ENCODE measurements around the gene SLC39A11. TPM values are rescaled to one million over a fixed set of nuclear protein-coding genes. Genes with fewer than 3 reads are reported as not detected.
"Not testable (repeated sequence)": the region's sequence is repeated elsewhere in the genome, so short reads cannot be mapped to it uniquely, and the experiment has no call there.

The SLC39A11 gene
- total RNA-seq, 3 donors from 2014 or later = 31.6 to 71.6 (median 51.6) TPM

DNA sequence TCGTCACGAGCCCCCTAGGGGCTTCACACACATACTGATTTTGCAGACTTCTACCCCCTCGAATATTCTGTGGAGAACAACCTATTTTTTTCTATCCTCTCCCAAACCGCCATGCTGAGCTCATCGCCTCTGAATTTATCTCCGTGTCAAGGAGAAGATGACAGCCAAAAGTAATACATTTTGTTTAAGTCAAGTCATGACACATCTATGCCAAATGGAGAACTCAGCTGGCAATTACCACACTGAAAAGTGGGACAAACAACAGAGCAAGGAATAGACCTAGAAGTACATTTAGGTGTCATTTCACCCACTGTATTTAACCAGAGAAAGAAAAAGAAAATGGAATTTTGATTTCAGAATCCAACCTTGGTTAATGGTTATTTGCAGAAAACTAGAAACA is 260.2 kb downstream of the SLC39A11 start:
- no peak for DNase-seq
- Histone ChIP-seq H3K36me3 (ENCODE audit: low read depth) (no peaks in the 10 kb centered on the region), H3K4me3 (no peak overlapping the region), H3K9me3 (no peaks in the 10 kb centered on the region), H3K4me1 (ENCODE audit: low read depth) (no peaks in the 10 kb centered on the region)
- intact Hi-C loops (cut with DNase I, micrococcal nuclease) = no loop called here
- ATAC-seq = no peak
- TF ChIP-seq, protein P1, sequence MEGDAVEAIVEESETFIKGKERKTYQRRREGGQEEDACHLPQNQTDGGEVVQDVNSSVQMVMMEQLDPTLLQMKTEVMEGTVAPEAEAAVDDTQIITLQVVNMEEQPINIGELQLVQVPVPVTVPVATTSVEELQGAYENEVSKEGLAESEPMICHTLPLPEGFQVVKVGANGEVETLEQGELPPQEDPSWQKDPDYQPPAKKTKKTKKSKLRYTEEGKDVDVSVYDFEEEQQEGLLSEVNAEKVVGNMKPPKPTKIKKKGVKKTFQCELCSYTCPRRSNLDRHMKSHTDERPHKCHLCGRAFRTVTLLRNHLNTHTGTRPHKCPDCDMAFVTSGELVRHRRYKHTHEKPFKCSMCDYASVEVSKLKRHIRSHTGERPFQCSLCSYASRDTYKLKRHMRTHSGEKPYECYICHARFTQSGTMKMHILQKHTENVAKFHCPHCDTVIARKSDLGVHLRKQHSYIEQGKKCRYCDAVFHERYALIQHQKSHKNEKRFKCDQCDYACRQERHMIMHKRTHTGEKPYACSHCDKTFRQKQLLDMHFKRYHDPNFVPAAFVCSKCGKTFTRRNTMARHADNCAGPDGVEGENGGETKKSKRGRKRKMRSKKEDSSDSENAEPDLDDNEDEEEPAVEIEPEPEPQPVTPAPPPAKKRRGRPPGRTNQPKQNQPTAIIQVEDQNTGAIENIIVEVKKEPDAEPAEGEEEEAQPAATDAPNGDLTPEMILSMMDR (IDR thresholded peaks at IDR 0.05) = no peak

DNA sequence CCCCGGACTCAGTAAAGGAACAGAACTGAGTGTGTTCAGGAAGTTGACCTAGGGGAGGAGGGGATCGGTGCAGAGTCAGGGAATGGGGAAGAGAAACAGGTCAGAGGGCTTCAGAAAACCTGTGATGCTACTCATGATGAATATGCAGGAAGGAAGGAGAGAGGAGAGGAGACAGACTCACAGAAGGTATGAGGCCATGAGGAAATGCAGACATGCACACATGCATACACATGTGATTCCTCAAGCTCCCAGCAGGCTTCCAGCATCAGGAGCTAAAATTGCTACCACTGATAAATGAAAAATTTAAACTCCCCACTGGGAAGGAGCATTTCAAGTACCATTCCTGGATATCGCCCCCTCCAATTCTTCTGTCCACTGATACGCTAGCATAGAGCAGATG is 262.6 kb downstream of the SLC39A11 start:
- ATAC-seq = no peak

DNA sequence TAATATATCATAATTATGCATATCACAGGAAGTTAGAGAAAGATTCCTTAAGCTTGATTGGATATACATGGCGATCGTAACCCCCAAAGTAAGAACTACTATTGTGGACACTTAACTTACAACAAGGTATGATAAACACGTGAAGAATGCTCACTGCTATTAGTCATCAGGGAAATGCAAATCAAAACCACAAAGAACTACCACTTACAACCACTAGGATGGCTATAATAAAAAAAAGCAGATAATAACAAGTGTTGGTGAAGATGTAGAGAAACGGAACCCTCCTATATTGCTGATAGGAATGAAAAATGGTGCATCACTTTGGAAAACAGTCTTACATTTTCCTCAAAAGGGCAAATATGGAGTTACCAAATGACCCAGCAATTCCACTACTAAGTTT is 265.9 kb downstream of the SLC39A11 start:
- ATAC-seq = no peak
- H3K9me3 ChIP-seq = peaks cover 25% of the 10 kb centered on the region
- H3K4me1 ChIP-seq (ENCODE audit: low read depth) = no peaks in the 10 kb centered on the region
- DNase-seq = no peak
- TF ChIP-seq, protein P1 (IDR thresholded peaks at IDR 0.05) = no peak
- intact Hi-C loops (cut with DNase I, micrococcal nuclease) = no loop called here
- H3K36me3 ChIP-seq (ENCODE audit: low read depth) = no peaks in the 10 kb centered on the region
- no peak overlapping the region for H3K4me3 ChIP-seq

More for the DNA sequence above, 262.6 kb downstream of the SLC39A11 start:
- TF ChIP-seq, protein P1 (IDR thresholded peaks at IDR 0.05) = no peak
- Histone ChIP-seq H3K36me3 (ENCODE audit: low read depth) (no peaks in the 10 kb centered on the region), H3K4me1 (ENCODE audit: low read depth) (no peaks in the 10 kb centered on the region), H3K9me3 (peaks cover 19% of the 10 kb centered on the region), H3K4me3 (no peak overlapping the region)
- no peak for DNase-seq
- intact Hi-C loops (cut with DNase I, micrococcal nuclease) = no loop called here

DNA sequence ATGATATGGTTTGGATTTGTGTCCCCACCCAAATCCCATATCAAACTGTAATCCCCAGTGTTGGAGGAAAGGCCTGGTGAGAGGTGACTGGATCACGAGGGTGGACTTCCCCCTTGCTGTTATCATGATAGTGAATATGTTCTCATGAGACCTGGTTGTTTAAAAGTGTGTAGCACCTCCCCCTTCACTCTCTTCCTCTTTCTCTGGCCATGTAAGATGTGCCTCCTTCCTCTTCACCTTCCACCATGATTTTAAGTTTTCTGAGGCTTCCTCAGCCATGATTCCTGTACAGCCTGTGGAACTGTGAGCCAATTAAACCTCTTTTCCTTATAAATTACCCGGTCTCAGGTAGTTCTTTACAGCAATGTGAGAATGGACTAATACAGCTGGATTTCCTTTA is 266.4 kb downstream of the SLC39A11 start:
- H3K4me1 ChIP-seq (ENCODE audit: low read depth); H3K36me3 ChIP-seq (ENCODE audit: low read depth); H3K4me3 ChIP-seq; ATAC-seq; intact Hi-C loops (cut with DNase I, micrococcal nuclease); DNase-seq: not testable (repeated sequence)
- peaks cover 25% of the 10 kb centered on the region for H3K9me3 ChIP-seq

DNA sequence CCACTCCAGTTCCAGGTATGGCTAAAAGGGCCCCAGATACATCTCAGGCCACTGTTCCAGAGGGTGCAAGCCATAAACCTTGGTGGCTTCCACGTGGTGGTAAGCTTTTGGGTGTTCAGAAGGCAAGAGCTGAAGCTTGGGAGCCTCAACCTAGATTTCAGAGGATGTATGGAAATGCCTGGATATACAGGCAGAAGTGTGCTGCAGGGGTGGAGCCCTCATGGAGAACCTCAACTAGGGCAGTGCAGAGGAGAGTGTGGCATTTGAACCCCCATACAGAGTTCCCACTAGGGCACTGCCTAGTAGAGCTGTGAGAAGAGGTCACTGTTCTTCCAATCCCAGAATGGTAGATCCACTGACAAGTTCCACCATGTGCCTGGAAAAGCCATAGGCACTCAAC is 267.3 kb downstream of the SLC39A11 start:
- DNase-seq (no peak), ATAC-seq (no peak)
- TF ChIP-seq, protein P1 (IDR thresholded peaks at IDR 0.05) = no peak
- Histone ChIP-seq H3K36me3 (ENCODE audit: low read depth) (no peaks in the 10 kb centered on the region), H3K4me3 (no peak overlapping the region), H3K9me3 (peaks cover 25% of the 10 kb centered on the region), H3K4me1 (ENCODE audit: low read depth) (no peaks in the 10 kb centered on the region)
- intact Hi-C loops (cut with DNase I, micrococcal nuclease) = no loop called here

GRCh38 chr17:72824267-72824666 is 268.2 kb downstream of the SLC39A11 start:
- intact Hi-C loops (cut with DNase I, micrococcal nuclease); H3K4me3 ChIP-seq; ATAC-seq; H3K4me1 ChIP-seq (ENCODE audit: low read depth); DNase-seq; H3K36me3 ChIP-seq (ENCODE audit: low read depth): not testable (repeated sequence)
- peaks cover 25% of the 10 kb centered on the region for H3K9me3 ChIP-seq

- peaks cover 25% of the 10 kb centered on the region for H3K9me3 ChIP-seq
- peak; percentile 58 for ATAC-seq
- intact Hi-C loops (cut with DNase I, micrococcal nuclease) = no loop called here
- H3K36me3 ChIP-seq (ENCODE audit: low read depth) = no peaks in the 10 kb centered on the region
- DNase-seq = peak in 1 of 3 donors; percentile 3
- TF ChIP-seq, protein P1 (IDR thresholded peaks at IDR 0.05) = no peak
- H3K4me1 ChIP-seq (ENCODE audit: low read depth) = no peaks in the 10 kb centered on the region
- H3K4me3 ChIP-seq = no peak overlapping the region
Measured at GRCh38 chr17:72822358-72823023, 270.0 kb downstream of the SLC39A11 start.
